ENCODE results near the gene CACNA2D3. TPM values are rescaled to one million over a fixed set of nuclear protein-coding genes. Genes with fewer than 3 reads are reported as not detected.
"Not testable (repeated sequence)": the region's sequence is repeated elsewhere in the genome, so short reads cannot be mapped to it uniquely, and the experiment has no call there.

CACNA2D3 gene
- total RNA-seq, 6 donors from 2014 or later = 2.9 to 16.8 (median 4.9) TPM

DNA sequence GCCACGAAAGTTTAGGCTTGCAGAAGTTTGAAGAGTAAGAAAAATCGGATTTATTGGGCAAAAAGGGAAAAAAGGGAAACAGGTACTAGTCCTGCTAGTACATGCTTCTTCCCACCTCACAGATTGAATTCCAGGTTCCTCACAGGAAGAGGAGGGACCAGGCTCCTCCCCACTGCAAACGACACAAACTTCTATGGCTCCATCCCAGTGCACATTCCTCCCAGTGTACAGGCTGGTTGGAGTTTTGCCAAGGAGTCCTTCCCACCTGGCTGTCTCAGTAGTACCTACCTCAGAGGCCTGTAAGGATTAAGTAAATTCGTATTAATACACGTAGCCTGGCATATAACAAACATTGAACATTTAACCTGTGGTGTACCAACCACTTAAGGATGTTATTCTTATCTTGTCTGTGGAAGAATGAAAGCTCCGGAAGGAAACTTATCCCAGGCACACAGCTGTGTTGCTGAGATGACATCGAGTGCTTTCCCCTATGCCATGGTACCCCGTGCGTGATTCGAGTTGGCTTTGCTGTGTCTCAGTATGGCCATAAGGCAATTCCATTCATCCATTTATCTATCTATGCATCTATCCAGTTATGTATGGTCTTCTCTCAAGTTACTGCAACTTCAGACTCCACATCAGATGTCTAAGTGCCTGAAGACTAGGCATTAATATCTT is 511.2 kb downstream of the CACNA2D3 start:
- H3K36me3 ChIP-seq = no peaks in the 10 kb centered on the region
- no peak for DNase-seq
- H3K27ac ChIP-seq = no peak overlapping the region
- H3K4me1 ChIP-seq = no peaks in the 10 kb centered on the region
- TF ChIP-seq POLR2A (IDR thresholded peaks at IDR 0.05) = no peak
- no peak for TF ChIP-seq POLR2AphosphoS5 (IDR thresholded peaks at IDR 0.05)
- TF ChIP-seq, protein P1, sequence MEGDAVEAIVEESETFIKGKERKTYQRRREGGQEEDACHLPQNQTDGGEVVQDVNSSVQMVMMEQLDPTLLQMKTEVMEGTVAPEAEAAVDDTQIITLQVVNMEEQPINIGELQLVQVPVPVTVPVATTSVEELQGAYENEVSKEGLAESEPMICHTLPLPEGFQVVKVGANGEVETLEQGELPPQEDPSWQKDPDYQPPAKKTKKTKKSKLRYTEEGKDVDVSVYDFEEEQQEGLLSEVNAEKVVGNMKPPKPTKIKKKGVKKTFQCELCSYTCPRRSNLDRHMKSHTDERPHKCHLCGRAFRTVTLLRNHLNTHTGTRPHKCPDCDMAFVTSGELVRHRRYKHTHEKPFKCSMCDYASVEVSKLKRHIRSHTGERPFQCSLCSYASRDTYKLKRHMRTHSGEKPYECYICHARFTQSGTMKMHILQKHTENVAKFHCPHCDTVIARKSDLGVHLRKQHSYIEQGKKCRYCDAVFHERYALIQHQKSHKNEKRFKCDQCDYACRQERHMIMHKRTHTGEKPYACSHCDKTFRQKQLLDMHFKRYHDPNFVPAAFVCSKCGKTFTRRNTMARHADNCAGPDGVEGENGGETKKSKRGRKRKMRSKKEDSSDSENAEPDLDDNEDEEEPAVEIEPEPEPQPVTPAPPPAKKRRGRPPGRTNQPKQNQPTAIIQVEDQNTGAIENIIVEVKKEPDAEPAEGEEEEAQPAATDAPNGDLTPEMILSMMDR (IDR thresholded peaks at IDR 0.05) = no peak
- no peak for TF ChIP-seq EP300 (IDR thresholded peaks at IDR 0.05)
- H3K27me3 ChIP-seq = no peaks in the 10 kb centered on the region
- 69 to 71% methylated on average over 10 of the region's 10 CpGs for WGBS, 2 donors
- ATAC-seq (ENCODE audit: low FRiP score in 2 of 2) = no peak
- no peak overlapping the region for H3K4me3 ChIP-seq
- H3K9me3 ChIP-seq = no peaks in the 10 kb centered on the region

- no peaks in the 10 kb centered on the region for H3K27me3 ChIP-seq
- DNase-seq (no peak), ATAC-seq (ENCODE audit: low FRiP score in 2 of 2) (no peak)
- H3K36me3 ChIP-seq = no peaks in the 10 kb centered on the region
- H3K4me1 ChIP-seq = no peaks in the 10 kb centered on the region
- no peak overlapping the region for H3K4me3 ChIP-seq
- no peak for TF ChIP-seq POLR2A (IDR thresholded peaks at IDR 0.05)
- no peak for TF ChIP-seq EP300 (IDR thresholded peaks at IDR 0.05)
- no peak for TF ChIP-seq POLR2AphosphoS5 (IDR thresholded peaks at IDR 0.05)
- TF ChIP-seq, protein P1 (IDR thresholded peaks at IDR 0.05) = no peak
- no peak overlapping the region for H3K27ac ChIP-seq
- 82 to 85% methylated on average over 3 of the region's 3 CpGs for WGBS, 2 donors
- no peaks in the 10 kb centered on the region for H3K9me3 ChIP-seq
These were observed 511.7 kb downstream of the CACNA2D3 start for GRCh38 chr3:54634122-54634469.

- H3K4me3 ChIP-seq; H3K9me3 ChIP-seq; H3K27ac ChIP-seq; DNase-seq; H3K36me3 ChIP-seq; H3K4me1 ChIP-seq; H3K27me3 ChIP-seq; ATAC-seq (ENCODE audit: low FRiP score in 2 of 2): not testable (repeated sequence)
- WGBS, 2 donors = 45 to 46% methylated on average over 9 to 12 of the region's 12 CpGs
These were observed 517.5 kb downstream of the CACNA2D3 start for GRCh38 chr3:54639790-54640372.

- H3K9me3 ChIP-seq = no peaks in the 10 kb centered on the region
These were observed 519.1 kb downstream of the CACNA2D3 start for GRCh38 chr3:54641226-54642014.

DNA sequence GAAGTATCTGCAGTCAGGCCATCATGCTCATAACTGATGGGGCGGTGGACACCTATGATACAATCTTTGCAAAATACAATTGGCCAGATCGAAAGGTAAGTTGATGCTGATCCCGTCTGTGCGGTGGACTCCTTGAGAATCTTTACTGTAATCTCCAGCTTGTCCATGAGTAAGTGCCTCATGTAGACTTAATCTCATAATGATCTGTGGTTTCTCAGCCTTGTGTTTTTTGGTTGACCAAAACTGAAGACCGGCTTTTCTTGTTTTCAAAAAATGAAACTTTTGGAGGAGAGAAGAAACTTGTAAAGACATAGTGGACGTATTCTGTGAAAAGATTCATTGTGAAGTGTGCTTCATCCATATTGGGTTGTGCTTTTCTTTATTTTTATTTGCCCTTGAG is 519.8 kb downstream of the CACNA2D3 start:
- H3K27me3 ChIP-seq = no peaks in the 10 kb centered on the region
- H3K9me3 ChIP-seq = no peaks in the 10 kb centered on the region
- 96% methylated on average over 6 of the region's 6 CpGs for WGBS, 2 donors
- ATAC-seq (ENCODE audit: low FRiP score in 2 of 2) (no peak), DNase-seq (no peak)
- no peak overlapping the region for H3K4me3 ChIP-seq
- H3K27ac ChIP-seq = no peak overlapping the region
- TF ChIP-seq POLR2A (IDR thresholded peaks at IDR 0.05) (no peak), EP300 (IDR thresholded peaks at IDR 0.05) (no peak), POLR2AphosphoS5 (IDR thresholded peaks at IDR 0.05) (no peak)
- TF ChIP-seq, protein P1 (IDR thresholded peaks at IDR 0.05) = no peak
- H3K4me1 ChIP-seq = no peaks in the 10 kb centered on the region
- H3K36me3 ChIP-seq = no peaks in the 10 kb centered on the region

More at GRCh38 chr3:54641226-54642014, 519.1 kb downstream of the CACNA2D3 start:
- H3K27me3 ChIP-seq = no peaks in the 10 kb centered on the region
- TF ChIP-seq, protein P1 (IDR thresholded peaks at IDR 0.05) = no peak
- TF ChIP-seq POLR2A (IDR thresholded peaks at IDR 0.05) (no peak), EP300 (IDR thresholded peaks at IDR 0.05) (no peak), POLR2AphosphoS5 (IDR thresholded peaks at IDR 0.05) (no peak)
- H3K36me3 ChIP-seq = no peaks in the 10 kb centered on the region
- ATAC-seq (ENCODE audit: low FRiP score in 2 of 2) (no peak), DNase-seq (no peak)
- 68 to 77% methylated on average over 2 of the region's 2 CpGs for WGBS, 2 donors
- no peak overlapping the region for H3K27ac ChIP-seq
- H3K4me3 ChIP-seq = no peak overlapping the region
- H3K4me1 ChIP-seq = no peaks in the 10 kb centered on the region

Data from upper lobe of left lung (tissue), 6 donors.